Glutamatergic neuron (in vitro differentiated cells): ENCODE measurements around the gene TMEM221. TPM values are rescaled to one million over a fixed set of nuclear protein-coding genes. Genes with fewer than 3 reads are reported as not detected.

ENCODE experiments used
- DNase-seq: peaks from one replicate; pipeline ENCODE4 v3.0.0; 2022
- H3K27ac Mint-ChIP-seq: one replicate; pipeline ENCODE4 v1.8.0; 2020; ENCODE audit warnings: mild to moderate bottlenecking, mixed read lengths, inconsistent platforms; ENCODE audit not compliant: unreplicated experiment
- H3K27me3 Mint-ChIP-seq: one replicate; pipeline ENCODE4 v1.8.0; 2020; ENCODE audit warnings: mild to moderate bottlenecking, moderate library complexity, mixed read lengths, inconsistent platforms; ENCODE audit not compliant: unreplicated experiment
- H3K36me3 Mint-ChIP-seq: one replicate; pipeline ENCODE4 v1.8.0; 2020; ENCODE audit warnings: mild to moderate bottlenecking, mixed read lengths, inconsistent platforms; ENCODE audit not compliant: unreplicated experiment
- H3K4me1 Mint-ChIP-seq: one replicate; pipeline ENCODE4 v1.8.0; 2020; ENCODE audit warnings: mild to moderate bottlenecking, low read depth, mixed read lengths, inconsistent platforms; ENCODE audit not compliant: unreplicated experiment
- H3K4me3 Mint-ChIP-seq: one replicate; pipeline ENCODE4 v1.8.0; 2020; ENCODE audit warnings: mild to moderate bottlenecking, mixed read lengths, inconsistent platforms; ENCODE audit not compliant: unreplicated experiment
- H3K9me3 Mint-ChIP-seq: one replicate; pipeline ENCODE4 v1.8.0; 2020; ENCODE audit warnings: mild to moderate bottlenecking, moderate library complexity, mixed read lengths, inconsistent platforms; ENCODE audit not compliant: unreplicated experiment
- CTCF ChIP-seq: fragments of 200-600 bp; sonication (generic); IDR thresholded peaks from one replicate; pipeline ENCODE4 v1.5.0; 2021; ENCODE audit not compliant: partially characterized antibody, unreplicated experiment
- total RNA-seq: library from RNA; stranded (reverse); fragmentation: NEBNext Ultra II Directional; extraction: Animal tissue kit (Norgen Biotek cat#: 25700); gene quantifications from one replicate; pipeline ENCODE4 v1.2.1, GENCODE V29; 2021; ENCODE audit not compliant: unreplicated experiment

The TMEM221 gene
- total RNA-seq, 1 donor from 2014 or later, result not detected

- peaks cover 6% of the 10 kb centered on the region for H3K27me3 Mint-ChIP-seq
- no peak for DNase-seq
- H3K4me3 Mint-ChIP-seq, result no peak overlapping the region
- peaks cover 9% of the 10 kb centered on the region for H3K9me3 Mint-ChIP-seq
- H3K4me1 Mint-ChIP-seq, result no peaks in the 10 kb centered on the region
- no peaks in the 10 kb centered on the region for H3K36me3 Mint-ChIP-seq
- no peak overlapping the region for H3K27ac Mint-ChIP-seq
- TF ChIP-seq CTCF, result no peak
Measured at GRCh38 chr19:17423429-17424208, 24.8 kb downstream of the TMEM221 start.

- TF ChIP-seq CTCF, result no peak
- peaks cover 6% of the 10 kb centered on the region for H3K27me3 Mint-ChIP-seq
- peaks cover under 1% of the 10 kb centered on the region for H3K4me1 Mint-ChIP-seq
- H3K36me3 Mint-ChIP-seq, result no peaks in the 10 kb centered on the region
- H3K9me3 Mint-ChIP-seq, result peaks cover 9% of the 10 kb centered on the region
- no peak overlapping the region for H3K27ac Mint-ChIP-seq
- no peak overlapping the region for H3K4me3 Mint-ChIP-seq
- DNase-seq, result no peak
Measured at GRCh38 chr19:17421942-17422341, 26.5 kb downstream of the TMEM221 start.

- H3K9me3 Mint-ChIP-seq, result peaks cover 9% of the 10 kb centered on the region
- H3K27me3 Mint-ChIP-seq, result peaks cover 10% of the 10 kb centered on the region
- H3K36me3 Mint-ChIP-seq, result no peaks in the 10 kb centered on the region
- peak overlapping the region; percentile 52 for H3K27ac Mint-ChIP-seq
- no peak for TF ChIP-seq CTCF
- peak; percentile 37 for DNase-seq
- peak overlapping the region; percentile 92 for H3K4me3 Mint-ChIP-seq
- H3K4me1 Mint-ChIP-seq, result peaks cover 5% of the 10 kb centered on the region
Measured at GRCh38 chr19:17420475-17420924, 28.0 kb downstream of the TMEM221 start.

GRCh38 chr19:17419621-17420474 is 28.6 kb downstream of the TMEM221 start, which contains the start of gene MVB12A:
TSS of gene MVB12A (plus strand) at chr19:17420047. CDS start at chr19:17420136, 89 bp downstream.
- H3K27me3 Mint-ChIP-seq, result peaks cover 10% of the 10 kb centered on the region
- H3K4me3 Mint-ChIP-seq, result peak within 1 kb of the TSS; percentile 92
- peaks cover 9% of the 10 kb centered on the region for H3K9me3 Mint-ChIP-seq
- peaks cover 11% of the 10 kb centered on the region for H3K4me1 Mint-ChIP-seq
- peak; percentile 96 for DNase-seq
- H3K27ac Mint-ChIP-seq, result peak within 1 kb of the TSS; percentile 89
- H3K36me3 Mint-ChIP-seq, result no peaks in the 10 kb centered on the region
- TF ChIP-seq CTCF, result no peak
